GM12872 (cell line): ENCODE data around the gene ADPRS.

ENCODE experiments used
- TF ChIP-seq, protein P1 (sequence below): IDR thresholded peaks from 3 replicates; pipeline ENCODE4 v1.5.1; 2011; ENCODE audit warnings: low read depth, mild to moderate bottlenecking, low read length, moderate library complexity; ENCODE audit not compliant: insufficient read depth

Gene ADPRS

GRCh38 chr1:36068866-36069265 is 19.8 kb upstream of the ADPRS start:
- TF ChIP-seq, protein P1, sequence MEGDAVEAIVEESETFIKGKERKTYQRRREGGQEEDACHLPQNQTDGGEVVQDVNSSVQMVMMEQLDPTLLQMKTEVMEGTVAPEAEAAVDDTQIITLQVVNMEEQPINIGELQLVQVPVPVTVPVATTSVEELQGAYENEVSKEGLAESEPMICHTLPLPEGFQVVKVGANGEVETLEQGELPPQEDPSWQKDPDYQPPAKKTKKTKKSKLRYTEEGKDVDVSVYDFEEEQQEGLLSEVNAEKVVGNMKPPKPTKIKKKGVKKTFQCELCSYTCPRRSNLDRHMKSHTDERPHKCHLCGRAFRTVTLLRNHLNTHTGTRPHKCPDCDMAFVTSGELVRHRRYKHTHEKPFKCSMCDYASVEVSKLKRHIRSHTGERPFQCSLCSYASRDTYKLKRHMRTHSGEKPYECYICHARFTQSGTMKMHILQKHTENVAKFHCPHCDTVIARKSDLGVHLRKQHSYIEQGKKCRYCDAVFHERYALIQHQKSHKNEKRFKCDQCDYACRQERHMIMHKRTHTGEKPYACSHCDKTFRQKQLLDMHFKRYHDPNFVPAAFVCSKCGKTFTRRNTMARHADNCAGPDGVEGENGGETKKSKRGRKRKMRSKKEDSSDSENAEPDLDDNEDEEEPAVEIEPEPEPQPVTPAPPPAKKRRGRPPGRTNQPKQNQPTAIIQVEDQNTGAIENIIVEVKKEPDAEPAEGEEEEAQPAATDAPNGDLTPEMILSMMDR, result no peak

DNA sequence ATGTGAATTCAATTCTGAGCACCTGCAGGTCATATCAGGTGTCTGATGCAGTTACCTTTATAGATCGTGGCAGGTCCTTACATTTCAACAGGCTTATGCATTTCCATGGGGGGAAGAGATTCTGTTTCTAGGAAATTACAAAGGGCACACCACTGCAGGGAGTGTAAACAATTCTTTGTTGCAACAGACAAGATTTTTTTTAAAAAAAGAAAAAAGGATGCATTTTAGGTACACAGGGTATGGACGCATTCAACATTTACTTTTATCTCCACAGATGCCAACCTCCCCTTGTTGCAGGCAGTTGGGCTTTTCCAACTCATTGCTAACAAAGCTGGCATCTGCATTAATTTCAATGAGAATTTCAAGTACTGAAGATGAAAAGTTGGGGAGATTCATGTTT is 18.3 kb upstream of the ADPRS start:
- TF ChIP-seq, protein P1, result no peak

DNA sequence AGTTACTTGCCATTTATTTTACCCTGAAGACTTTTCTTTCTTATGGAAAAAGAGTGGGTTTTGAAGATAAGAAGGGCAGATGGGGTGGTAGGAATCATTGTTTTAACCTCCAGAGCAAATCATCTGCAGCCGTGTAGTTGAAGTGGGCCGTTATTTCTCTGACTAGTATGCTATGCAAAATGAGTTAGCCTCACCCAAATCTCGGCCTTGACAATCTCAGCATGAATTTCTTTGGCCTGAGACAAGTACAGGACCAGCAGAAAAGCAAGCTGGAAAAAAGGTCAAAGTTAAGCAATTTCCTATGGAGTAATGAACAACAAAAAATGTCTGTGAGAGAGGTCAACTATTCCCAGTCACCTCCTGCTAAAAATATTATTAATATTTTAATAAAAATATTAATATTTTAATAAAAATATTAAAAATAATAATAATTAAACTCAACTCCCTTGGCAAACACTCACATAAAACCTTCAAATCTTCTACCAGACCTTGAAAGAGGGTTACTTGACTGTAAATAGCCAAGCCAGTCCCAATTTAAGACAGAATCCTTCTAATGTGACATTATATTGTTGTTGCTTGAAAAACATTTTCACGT is 11.6 kb upstream of the ADPRS start:
- TF ChIP-seq, protein P1, result no peak

GRCh38 chr1:36080236-36080635 is 8.5 kb upstream of the ADPRS start:
- TF ChIP-seq, protein P1, result no peak

- TF ChIP-seq, protein P1, result no peak
Observed at GRCh38 chr1:36080801-36081200, 7.9 kb upstream of the ADPRS start.

DNA sequence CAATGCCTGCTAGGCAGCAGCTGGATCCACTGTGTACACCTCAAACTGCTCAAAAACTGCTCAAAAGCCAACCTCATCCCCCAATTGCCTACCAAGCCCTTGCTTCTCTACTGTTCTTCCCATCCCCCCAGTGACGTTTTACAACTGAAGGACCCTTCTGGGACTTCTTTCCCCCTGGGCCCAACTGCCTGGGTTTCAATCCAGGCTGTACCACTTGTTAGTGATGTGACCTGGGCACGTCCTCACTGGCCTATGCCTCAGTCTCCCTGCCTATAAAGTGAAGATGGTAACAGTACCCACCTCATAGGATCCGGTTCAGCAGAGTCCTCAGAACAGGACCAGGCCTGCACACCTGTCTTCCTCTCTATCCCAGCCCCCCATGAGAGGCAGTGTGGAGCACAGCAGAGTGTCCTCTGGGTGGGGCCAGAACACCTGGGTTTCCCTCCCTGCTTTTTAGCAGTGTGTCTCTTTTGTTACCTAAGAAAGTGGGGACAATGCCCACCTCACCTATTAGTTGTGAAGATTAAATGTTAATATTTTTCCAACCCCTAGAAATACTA is 6.7 kb upstream of the ADPRS start:
- TF ChIP-seq, protein P1, result no peak

GRCh38 chr1:36083219-36083618 is 5.5 kb upstream of the ADPRS start:
- TF ChIP-seq, protein P1, result no peak
